Stomach (tissue), 4 donors: ENCODE results near the gene TGFB1I1.

ENCODE experiments used
- CTCF ChIP-seq, 7 experiments: fragments of 450-650 bp in 4 of 7; fragments of 200-600 bp in 3 of 7; sonication (generic) in 3 of 7; IDR thresholded peaks; one replicate each; pipeline ENCODE4 v1.5.1; 2016 to 2019; ENCODE audit warnings: antibody characterized with exemption in 7 of 7, control low read depth in 2 of 7, mild to moderate bottlenecking in 1 of 7
- POLR2AphosphoS5 ChIP-seq, 3 donors: sonication (generic); formaldehyde crosslinking; IDR thresholded peaks; one replicate each; pipeline ENCODE4 v1.6.1; 2016; ENCODE audit warnings: antibody characterized with exemption in 3 of 3

- no peak for TF ChIP-seq POLR2AphosphoS5 (IDR thresholded peaks at IDR 0.05)
- TF ChIP-seq CTCF (IDR thresholded peaks at IDR 0.05): no peak
Measured at GRCh38 chr16:31430380-31431052, 41.4 kb upstream of the TGFB1I1 start.
